H1 (cell line): Measurements from ENCODE around the gene SYT17. TPM values are rescaled to one million over a fixed set of nuclear protein-coding genes. Genes with fewer than 3 reads are reported as not detected.

Source experiments
- CTCF ChIA-PET: fragments of 300-600 bp; sonication (Branson Sonifier 250); formaldehyde crosslinking; loops from one replicate; lab custom pipeline; 2021; ENCODE audit not compliant: partially characterized antibody; lab: Charles Lee
- POLR2A ChIA-PET: fragments of 300-600 bp; sonication (Branson Sonifier 250); formaldehyde crosslinking; loops from one replicate; lab custom pipeline; 2021; ENCODE audit warnings: inconsistent platforms; ENCODE audit not compliant: partially characterized antibody; lab: Charles Lee
- DNase-seq, 2 experiments: peaks; one replicate each; pipeline versions ENCODE4 v3.0.0 to v3.0.0-alpha.2; 2010 to 2022; ENCODE audit warnings: low spot score in 2 of 2, low read depth in 1 of 2, mixed read lengths in 1 of 2
- FAIRE-seq: peaks from 2 replicates; lab custom pipeline; 2011; peaks lifted over from hg19 to GRCh38; lab: Jason Lieb, UNC
- H2AFZ ChIP-seq: 2 replicates; pipeline ENCODE4 v1.8.1; 2012; ENCODE audit warnings: low read length, inconsistent platforms
- H2AK5ac ChIP-seq: 2 replicates; pipeline ENCODE4 v1.6.1; 2013; ENCODE audit warnings: low read depth, low read length
- H2BK120ac ChIP-seq: replicated peaks from 2 replicates; pipeline ENCODE3; 2013; ENCODE audit warnings: low read depth, low read length, inconsistent platforms
- H2BK12ac ChIP-seq: 2 replicates; pipeline ENCODE4 v1.6.1; 2013; ENCODE audit warnings: low read depth, low read length
- H2BK15ac ChIP-seq: 2 replicates; pipeline ENCODE4 v1.6.1; 2013; ENCODE audit warnings: low read length
- H2BK20ac ChIP-seq: 2 replicates; pipeline ENCODE4 v1.6.1; 2013; ENCODE audit warnings: low read length
- H2BK5ac ChIP-seq: 2 replicates; pipeline ENCODE4 v1.6.1; 2013; ENCODE audit warnings: low read depth, low read length
- H3K14ac ChIP-seq: 2 replicates; pipeline ENCODE4 v1.6.1; 2013; ENCODE audit warnings: inconsistent platforms; ENCODE audit not compliant: insufficient read length
- H3K18ac ChIP-seq: 2 replicates; pipeline ENCODE4 v1.6.1; 2013; ENCODE audit warnings: low read length; ENCODE audit errors: extremely low read depth
- H3K23ac ChIP-seq: 2 replicates; pipeline ENCODE4 v1.6.1; 2013; ENCODE audit warnings: inconsistent platforms; ENCODE audit not compliant: insufficient read length
- H3K23me2 ChIP-seq: 2 replicates; pipeline ENCODE4 v1.6.1; 2013; ENCODE audit warnings: low read depth, low read length
- H3K27ac ChIP-seq: 2 replicates; pipeline ENCODE4 v1.6.1; 2011; ENCODE audit warnings: low read depth, low read length, inconsistent platforms
- H3K27me3 ChIP-seq, 4 experiments: replicated peaks in 1 of 4; 1 replicate in 1 of 4; 2 replicates in 3 of 4; pipeline versions ENCODE4 v1.6.1 to v1.8.1; 2011 to 2013; ENCODE audit warnings: low read length in 3 of 4, mild to moderate bottlenecking in 3 of 4, inconsistent platforms in 2 of 4, mixed read lengths in 2 of 4, moderate library complexity in 1 of 4; ENCODE audit not compliant: control insufficient read depth in 3 of 4, insufficient read depth in 3 of 4; ENCODE audit errors: extremely low read depth in 1 of 4
- H3K36me3 ChIP-seq, 4 experiments: 2 replicates each; pipeline versions ENCODE4 v1.6.1 to v1.8.1; 2011 to 2013; ENCODE audit warnings: mild to moderate bottlenecking in 4 of 4, low read length in 3 of 4, moderate library complexity in 2 of 4, control low read depth in 1 of 4, inconsistent platforms in 1 of 4; ENCODE audit not compliant: insufficient read depth in 4 of 4, control insufficient read depth in 2 of 4
- H3K4ac ChIP-seq: replicated peaks from 2 replicates; pipeline ENCODE3; 2013; ENCODE audit warnings: low read length, low read depth, mixed read lengths, inconsistent platforms; ENCODE audit not compliant: insufficient read length
- H3K4me1 ChIP-seq, 4 experiments: replicated peaks in 1 of 4; 1 replicate in 1 of 4; 2 replicates in 3 of 4; pipeline versions ENCODE4 v1.6.1 to v1.8.1; 2011 to 2013; ENCODE audit warnings: low read length in 3 of 4, inconsistent platforms in 2 of 4, mixed read lengths in 1 of 4; ENCODE audit not compliant: insufficient read depth in 4 of 4, control insufficient read depth in 3 of 4
- H3K4me2 ChIP-seq, 2 experiments: 2 replicates each; pipeline versions ENCODE4 v1.6.1 to v1.8.1; 2011 to 2013; ENCODE audit warnings: low read depth in 2 of 2, low read length in 2 of 2, control low read depth in 1 of 2, inconsistent platforms in 1 of 2, mild to moderate bottlenecking in 1 of 2; ENCODE audit not compliant: insufficient read depth in 1 of 2
- H3K4me3 ChIP-seq, 4 experiments: fragments of 200-600, 300-600 bp in 1 of 4; sonication (generic), shearing (Covaris generic), sonication (Bioruptor Twin) in 1 of 4; 2 replicates each; pipeline versions ENCODE4 v1.5.1 to v1.8.1; 2011 to 2016; ENCODE audit warnings: low read length in 4 of 4, low read depth in 3 of 4, control low read depth in 2 of 4, inconsistent platforms in 2 of 4, mild to moderate bottlenecking in 2 of 4, mixed read lengths in 1 of 4, moderate library complexity in 1 of 4; ENCODE audit not compliant: insufficient read depth in 2 of 4; ENCODE audit errors: extremely low read depth in 1 of 4
- H3K56ac ChIP-seq: replicated peaks from 2 replicates; pipeline ENCODE3; 2013; ENCODE audit warnings: low read depth, mild to moderate bottlenecking, mixed read lengths, low read length, inconsistent platforms; ENCODE audit not compliant: insufficient read length
- H3K79me1 ChIP-seq: 2 replicates; pipeline ENCODE4 v1.6.1; 2013; ENCODE audit warnings: low read depth, low read length, control low read depth
- H3K79me2 ChIP-seq, 2 experiments: 2 replicates each; pipeline versions ENCODE4 v1.6.1 to v1.8.1; 2012 to 2013; ENCODE audit warnings: low read length in 2 of 2, mild to moderate bottlenecking in 2 of 2, inconsistent platforms in 1 of 2; ENCODE audit not compliant: insufficient read depth in 2 of 2, control insufficient read depth in 1 of 2
- H3K9ac ChIP-seq, 4 experiments: replicated peaks in 1 of 4; 1 replicate in 1 of 4; 2 replicates in 3 of 4; pipeline versions ENCODE4 v1.6.1 to v1.8.1; 2011 to 2013; ENCODE audit warnings: low read depth in 3 of 4, low read length in 3 of 4, control low read depth in 2 of 4, mild to moderate bottlenecking in 2 of 4, moderate library complexity in 2 of 4, inconsistent platforms in 1 of 4; ENCODE audit errors: extremely low read depth in 1 of 4
- H3K9me3 ChIP-seq, 2 experiments: 2 replicates each; pipeline versions ENCODE4 v1.6.1 to v1.8.1; 2012 to 2013; ENCODE audit warnings: mild to moderate bottlenecking in 2 of 2, moderate library complexity in 2 of 2, control low read depth in 1 of 2, inconsistent platforms in 1 of 2, low read depth in 1 of 2, low read length in 1 of 2, mixed read lengths in 1 of 2; ENCODE audit not compliant: insufficient read depth in 2 of 2
- H4K20me1 ChIP-seq, 2 experiments: replicated peaks in 1 of 2; 2 replicates each; pipeline versions ENCODE3 to v1.8.1; 2011 to 2013; ENCODE audit warnings: inconsistent platforms in 2 of 2, low read length in 2 of 2, mild to moderate bottlenecking in 1 of 2; ENCODE audit not compliant: insufficient read depth in 2 of 2, control insufficient read depth in 1 of 2
- H4K5ac ChIP-seq: 2 replicates; pipeline ENCODE4 v1.6.1; 2013; ENCODE audit warnings: low read length, low read depth, mixed read lengths, inconsistent platforms; ENCODE audit not compliant: insufficient read length
- H4K8ac ChIP-seq: 2 replicates; pipeline ENCODE4 v1.8.0; 2013; ENCODE audit warnings: mild to moderate bottlenecking, moderate library complexity, low read length, inconsistent platforms; ENCODE audit not compliant: insufficient read depth; ENCODE audit errors: extremely low read depth
- H4K91ac ChIP-seq: replicated peaks from 2 replicates; pipeline ENCODE3; 2013; ENCODE audit warnings: low read length, mixed read lengths, inconsistent platforms; ENCODE audit not compliant: insufficient read length
- SAP30 ChIP-seq: fragments of 300-600 bp; sonication (generic); IDR thresholded peaks from 2 replicates; pipeline ENCODE4 v1.7.1; 2012; ENCODE audit warnings: low read length, moderate library complexity, mild to moderate bottlenecking, inconsistent platforms; ENCODE audit not compliant: insufficient read depth, insufficient replicate concordance
- ZNF274 ChIP-seq: IDR thresholded peaks from 2 replicates; pipeline ENCODE4 v1.7.0; 2012; ENCODE audit warnings: low read length, borderline replicate concordance; ENCODE audit errors: extremely low read depth
- WGBS, 2 experiments: shearing (Covaris generic) in 1 of 2; methylation state at CpG; one replicate each; pipeline versions ENCODE4 v1.1.6 to v1.1.7; 2013 to 2015; ENCODE audit warnings: low lambda C conversion rate in 2 of 2, mixed read lengths in 2 of 2, inconsistent platforms in 1 of 2, low coverage in 1 of 2, missing lambda C conversion rate in 1 of 2; ENCODE audit not compliant: insufficient replicate concordance in 2 of 2, insufficient coverage in 1 of 2, insufficient read length in 1 of 2; ENCODE audit errors: extremely low coverage in 1 of 2, missing lambda C conversion rate in 1 of 2; 5-methylcytosine and 5-hydroxymethylcytosine counted together
- polyA plus RNA-seq, 7 experiments: library from polyadenylated mRNA; depleted of rRNA in 3 of 7; stranded (reverse) in 5 of 7; unstranded in 2 of 7; fragments of >200 nt in 5 of 7; fragments of 200-250 nt in 2 of 7; gene quantifications; 1 replicate in 5 of 7; 2 replicates in 1 of 7; 4 replicates in 1 of 7; pipeline versions ENCODE4 v1.2.1 to v1.2.3, GENCODE V29; 2011 to 2013; ENCODE audit warnings: missing spikeins in 2 of 7, mixed read lengths in 2 of 7
- total RNA-seq: library from RNA; stranded (reverse); fragmentation: NEBNext Ultra II Directional; extraction: Animal tissue kit (Norgen Biotek cat#: 25700); gene quantifications from 2 replicates; pipeline ENCODE4 v1.2.1, GENCODE V29; 2021

SYT17 gene
- total and polyA plus RNA-seq, 2 of the 8 experiments (the other 6 are each of a cell fraction or from before 2014, with no cell fraction given) = 5.8 to 18.1 TPM

DNA sequence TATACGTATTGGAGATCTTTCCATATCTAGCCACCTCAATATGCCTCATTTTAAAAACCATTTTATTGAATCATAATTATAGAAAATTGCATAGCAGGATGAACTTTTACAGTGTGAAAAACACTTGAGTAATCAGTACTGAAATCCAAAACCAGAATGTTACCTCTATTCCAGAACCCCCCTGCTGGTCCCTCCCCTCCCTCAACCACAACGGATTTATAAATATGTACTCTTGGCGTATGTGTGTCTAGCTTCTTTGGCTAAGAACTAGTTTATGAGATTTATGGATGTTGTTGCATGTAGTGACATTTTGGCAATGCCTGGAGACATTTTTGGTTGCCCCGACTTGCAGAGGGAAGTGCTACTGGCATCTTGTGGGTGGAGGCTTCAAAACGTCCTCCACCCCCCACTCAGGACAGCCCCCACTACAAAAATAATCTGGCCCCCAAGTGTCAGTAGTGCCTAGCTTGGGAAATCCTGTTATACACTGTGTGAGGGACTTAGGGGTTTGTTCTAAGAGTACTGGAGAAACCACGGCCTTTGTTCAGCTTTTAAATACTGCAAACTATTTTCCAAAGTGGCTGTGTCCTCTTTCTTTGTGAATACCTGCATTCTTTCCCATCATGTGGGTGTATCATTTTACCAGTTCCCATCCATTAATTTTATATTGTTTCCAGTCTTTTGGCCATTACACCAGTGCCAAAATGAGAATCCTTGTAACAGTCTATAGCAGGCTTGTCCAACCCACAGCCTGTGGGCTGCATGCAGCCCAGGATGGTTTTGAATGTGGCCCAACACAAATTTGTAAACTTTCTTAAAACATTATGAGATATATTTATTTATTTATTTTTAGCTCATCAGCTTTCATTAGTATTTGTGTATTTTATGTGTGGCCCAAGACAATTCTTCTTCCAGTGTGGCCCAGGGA is 30.6 kb upstream of the SYT17 start:
- H3K9ac ChIP-seq = no peak overlapping the region
- no peak overlapping the region for H2BK5ac ChIP-seq
- no peak overlapping the region for H2AFZ ChIP-seq
- POLR2A ChIA-PET = no interaction called here
- no peaks in the 10 kb centered on the region for H3K27me3 ChIP-seq
- no peaks in the 10 kb centered on the region for H4K20me1 ChIP-seq
- no peak overlapping the region for H2BK15ac ChIP-seq
- no peak overlapping the region for H3K23ac ChIP-seq
- TF ChIP-seq ZNF274 = no peak
- TF ChIP-seq SAP30 = no peak
- no peak overlapping the region for H3K14ac ChIP-seq
- 67% methylated on average over 6 of the region's 6 CpGs; no CpG with 5 or more reads in 1 of the 2 experiments for WGBS, 2 experiments
- no peaks in the 10 kb centered on the region for H3K79me2 ChIP-seq
- no peak overlapping the region for H4K91ac ChIP-seq
- no peak overlapping the region for H3K27ac ChIP-seq
- H2BK20ac ChIP-seq = no peak overlapping the region
- no peaks in the 10 kb centered on the region for H3K36me3 ChIP-seq
- no peak overlapping the region for H4K5ac ChIP-seq
- CTCF ChIA-PET = interaction anchor here (0.9 to 2.0 kb wide), 4 partner anchors 22 to 43 kb away, joined by 3 to 6 read pairs (median 4); no protein-coding TSS in a partner anchor
- no peaks in the 10 kb centered on the region for H3K79me1 ChIP-seq
- no peak overlapping the region for H3K4ac ChIP-seq
- no peak for FAIRE-seq
- no peaks in the 10 kb centered on the region for H3K9me3 ChIP-seq
- H2BK120ac ChIP-seq = no peak overlapping the region
- no peak for DNase-seq
- 0 out of 7 replicates have a peak, but pooled peaks cover 0 to 3% (median 0%) of the 10 kb centered on the region in 4 experiments for H3K4me1 ChIP-seq
- H3K56ac ChIP-seq = no peak overlapping the region
- H3K4me3 ChIP-seq = no peak overlapping the region
- H2AK5ac ChIP-seq = no peak overlapping the region
- H3K18ac ChIP-seq = no peak overlapping the region
- H2BK12ac ChIP-seq = no peak overlapping the region
- H4K8ac ChIP-seq = no peak overlapping the region
- no peaks in the 10 kb centered on the region for H3K23me2 ChIP-seq
- H3K4me2 ChIP-seq = no peak overlapping the region
